Iris pigment epithelial cell (primary cell): ENCODE measurements around the gene HSPA6.
"Not testable (repeated sequence)": the region's sequence is repeated elsewhere in the genome, so short reads cannot be mapped to it uniquely, and the experiment has no call there.

Experiments
- DNase-seq: peaks from one replicate; pipeline ENCODE4 v3.0.0-alpha.2; 2011; ENCODE audit warnings: low read depth

Gene HSPA6

GRCh38 chr1:161503394-161503748 lies 21.0 kb upstream of the HSPA6 start:
- no peak for DNase-seq

DNA sequence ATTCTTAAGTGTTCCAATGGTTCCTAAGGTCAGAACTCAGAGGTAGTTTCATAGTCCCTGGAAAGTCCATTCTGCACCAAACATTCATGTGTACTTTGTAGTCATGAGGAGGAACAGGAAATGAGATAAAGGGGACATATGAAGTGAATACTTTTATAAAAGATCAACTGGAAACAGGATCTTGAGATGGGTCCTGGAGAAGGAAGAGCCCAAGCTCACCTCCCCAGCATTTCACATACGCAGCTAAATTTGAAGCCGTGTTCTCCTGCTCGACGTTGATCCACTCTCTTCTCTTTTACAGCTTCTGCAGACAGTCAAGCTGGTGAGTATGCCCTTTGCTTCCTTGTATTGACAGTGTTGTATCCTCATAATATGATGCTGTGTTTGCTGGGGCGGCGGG lies 18.7 kb upstream of the HSPA6 start:
- DNase-seq, result no peak

DNA sequence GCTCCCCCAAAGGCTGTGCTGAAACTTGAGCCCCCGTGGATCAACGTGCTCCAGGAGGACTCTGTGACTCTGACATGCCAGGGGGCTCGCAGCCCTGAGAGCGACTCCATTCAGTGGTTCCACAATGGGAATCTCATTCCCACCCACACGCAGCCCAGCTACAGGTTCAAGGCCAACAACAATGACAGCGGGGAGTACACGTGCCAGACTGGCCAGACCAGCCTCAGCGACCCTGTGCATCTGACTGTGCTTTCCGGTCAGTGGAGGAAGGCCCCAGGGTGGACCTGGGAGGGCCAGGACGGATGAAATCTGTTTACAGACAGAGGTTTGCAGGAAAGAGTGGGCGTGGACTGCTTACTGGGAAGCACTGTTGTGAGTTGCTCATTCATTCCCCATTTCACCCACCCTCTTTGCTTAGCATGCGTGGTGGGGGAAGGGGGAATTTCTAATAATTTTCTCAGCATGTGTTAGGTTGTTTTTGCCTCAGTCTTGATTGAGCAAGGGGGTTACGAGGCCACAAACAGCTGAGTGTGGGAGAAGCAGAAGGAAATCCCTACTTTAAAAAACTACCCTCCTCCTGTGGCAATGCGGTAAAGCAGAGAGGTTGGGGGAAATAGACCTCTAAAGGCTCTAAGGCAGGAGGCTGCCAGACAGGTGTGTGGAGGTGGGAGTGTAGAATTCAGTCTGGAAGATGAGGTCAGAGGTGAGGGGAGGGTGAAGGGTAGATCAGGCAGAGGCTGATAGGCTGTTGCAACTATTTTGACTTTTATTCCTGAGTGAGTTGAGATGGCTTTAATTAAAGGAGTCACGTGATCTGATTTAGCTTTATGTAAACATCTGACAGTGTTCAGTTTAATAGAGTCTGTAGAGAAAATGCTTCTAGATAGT lies 17.8 kb upstream of the HSPA6 start:
- peak; percentile 91 for DNase-seq

GRCh38 chr1:161510477-161510876 lies 13.9 kb upstream of the HSPA6 start:
- DNase-seq, result no peak

DNA sequence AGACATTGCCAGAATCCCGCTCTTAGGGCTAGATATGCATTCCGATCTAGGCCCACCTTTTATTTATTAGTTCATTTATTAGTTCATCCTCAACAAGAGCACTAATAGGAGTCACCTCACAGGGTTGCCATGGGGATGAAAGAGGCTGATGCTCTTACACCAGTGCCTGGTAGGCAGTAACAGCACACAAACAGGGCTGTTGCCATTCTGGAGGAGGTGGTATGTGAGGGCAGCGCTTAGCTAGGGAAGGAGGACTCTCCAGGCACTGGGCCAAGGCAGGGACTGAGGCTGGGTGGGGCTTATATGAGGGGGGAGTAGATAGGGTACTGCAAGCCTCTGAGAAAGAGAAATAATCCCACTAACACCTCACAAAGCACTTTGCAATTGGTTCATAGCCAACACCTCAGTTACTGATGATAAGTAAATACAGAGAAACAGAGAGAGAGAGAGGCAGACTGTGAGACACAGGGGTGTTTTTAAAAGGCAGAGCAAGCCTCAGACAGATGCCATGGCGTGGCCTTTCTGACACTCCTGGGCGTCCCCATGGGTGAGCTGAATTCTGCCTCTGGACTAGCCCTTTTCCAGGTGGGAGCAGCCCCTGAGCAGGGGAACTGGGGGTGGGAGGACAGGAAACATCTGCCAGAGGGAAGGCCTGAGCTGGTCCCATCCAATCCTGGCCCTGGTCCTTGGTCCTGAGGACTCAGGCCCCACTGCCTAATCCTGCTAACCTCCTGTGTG lies 13.2 kb upstream of the HSPA6 start:
- peak; percentile 26 for DNase-seq

DNA sequence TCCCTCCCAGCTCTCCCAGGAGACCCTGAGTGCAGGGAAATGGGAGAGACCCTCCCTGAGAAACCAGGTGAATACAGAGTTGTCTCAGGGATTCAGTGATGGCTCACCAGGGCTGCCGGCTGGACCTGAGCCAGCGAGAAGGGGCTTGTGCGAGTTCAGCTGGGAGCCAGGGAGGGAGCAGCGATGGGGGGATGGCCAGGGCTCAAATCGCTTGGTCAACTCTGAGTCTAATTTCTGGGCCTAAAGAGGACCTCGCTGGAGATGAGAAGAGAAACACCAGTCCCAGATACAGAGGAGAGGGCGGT lies 12.6 kb upstream of the HSPA6 start:
- DNase-seq, result no peak

- not testable (repeated sequence) for DNase-seq
Observed at GRCh38 chr1:161512636-161513447, 11.5 kb upstream of the HSPA6 start.

DNA sequence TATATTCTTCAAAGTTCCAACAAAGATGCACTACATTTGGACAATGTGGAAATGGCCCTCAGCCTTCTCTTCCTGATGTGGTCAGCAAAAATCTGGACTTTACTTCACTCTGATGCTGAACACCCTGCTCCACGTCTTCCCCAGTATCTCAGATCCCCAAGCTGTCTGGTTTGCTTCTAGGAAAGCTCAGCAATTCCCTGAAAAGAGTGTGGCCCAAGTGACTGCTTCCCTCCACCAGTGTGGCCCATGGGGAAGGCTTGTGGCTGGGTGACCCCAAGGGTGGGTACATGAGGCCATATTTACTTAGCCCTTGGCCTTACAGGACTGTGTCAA lies 10.9 kb upstream of the HSPA6 start:
- DNase-seq, result not testable (repeated sequence)

- peak; percentile 59 for DNase-seq
Observed at GRCh38 chr1:161513953-161514352, 10.4 kb upstream of the HSPA6 start.

GRCh38 chr1:161523041-161523816 lies 1.1 kb upstream of the HSPA6 start:
- DNase-seq, result not testable (repeated sequence)

DNA sequence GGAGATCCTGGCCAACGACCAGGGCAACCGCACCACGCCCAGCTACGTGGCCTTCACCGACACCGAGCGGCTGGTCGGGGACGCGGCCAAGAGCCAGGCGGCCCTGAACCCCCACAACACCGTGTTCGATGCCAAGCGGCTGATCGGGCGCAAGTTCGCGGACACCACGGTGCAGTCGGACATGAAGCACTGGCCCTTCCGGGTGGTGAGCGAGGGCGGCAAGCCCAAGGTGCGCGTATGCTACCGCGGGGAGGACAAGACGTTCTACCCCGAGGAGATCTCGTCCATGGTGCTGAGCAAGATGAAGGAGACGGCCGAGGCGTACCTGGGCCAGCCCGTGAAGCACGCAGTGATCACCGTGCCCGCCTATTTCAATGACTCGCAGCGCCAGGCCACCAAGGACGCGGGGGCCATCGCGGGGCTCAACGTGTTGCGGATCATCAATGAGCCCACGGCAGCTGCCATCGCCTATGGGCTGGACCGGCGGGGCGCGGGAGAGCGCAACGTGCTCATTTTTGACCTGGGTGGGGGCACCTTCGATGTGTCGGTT lies 477 bp downstream of the HSPA6 start:
- not testable (repeated sequence) for DNase-seq

DNA sequence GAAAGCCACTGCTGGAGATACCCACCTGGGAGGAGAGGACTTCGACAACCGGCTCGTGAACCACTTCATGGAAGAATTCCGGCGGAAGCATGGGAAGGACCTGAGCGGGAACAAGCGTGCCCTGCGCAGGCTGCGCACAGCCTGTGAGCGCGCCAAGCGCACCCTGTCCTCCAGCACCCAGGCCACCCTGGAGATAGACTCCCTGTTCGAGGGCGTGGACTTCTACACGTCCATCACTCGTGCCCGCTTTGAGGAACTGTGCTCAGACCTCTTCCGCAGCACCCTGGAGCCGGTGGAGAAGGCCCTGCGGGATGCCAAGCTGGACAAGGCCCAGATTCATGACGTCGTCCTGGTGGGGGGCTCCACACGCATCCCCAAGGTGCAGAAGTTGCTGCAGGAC lies 981 bp downstream of the HSPA6 start:
- DNase-seq, result not testable (repeated sequence)

GRCh38 chr1:161525918-161526317 lies 1.6 kb downstream of the HSPA6 start:
- not testable (repeated sequence) for DNase-seq

DNA sequence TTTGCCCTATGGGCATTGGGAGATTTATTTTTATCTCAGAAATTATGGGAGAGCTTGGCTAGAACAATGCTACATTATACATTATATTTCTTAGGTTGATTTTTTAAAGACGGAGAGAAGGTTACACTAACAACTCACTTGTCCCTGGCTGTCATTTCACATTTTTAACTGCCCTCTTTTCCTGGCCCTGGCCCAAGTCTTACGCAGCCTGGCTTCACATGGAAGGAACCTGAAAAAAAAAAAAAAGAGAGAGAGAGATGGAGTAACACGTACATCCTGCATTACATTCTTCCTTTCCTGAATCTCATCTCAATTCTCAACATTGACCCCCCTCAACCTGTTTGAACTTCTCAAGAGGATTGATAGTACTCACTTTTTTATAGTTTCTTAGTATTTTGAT lies 4.2 kb downstream of the HSPA6 start:
- not testable (repeated sequence) for DNase-seq

DNA sequence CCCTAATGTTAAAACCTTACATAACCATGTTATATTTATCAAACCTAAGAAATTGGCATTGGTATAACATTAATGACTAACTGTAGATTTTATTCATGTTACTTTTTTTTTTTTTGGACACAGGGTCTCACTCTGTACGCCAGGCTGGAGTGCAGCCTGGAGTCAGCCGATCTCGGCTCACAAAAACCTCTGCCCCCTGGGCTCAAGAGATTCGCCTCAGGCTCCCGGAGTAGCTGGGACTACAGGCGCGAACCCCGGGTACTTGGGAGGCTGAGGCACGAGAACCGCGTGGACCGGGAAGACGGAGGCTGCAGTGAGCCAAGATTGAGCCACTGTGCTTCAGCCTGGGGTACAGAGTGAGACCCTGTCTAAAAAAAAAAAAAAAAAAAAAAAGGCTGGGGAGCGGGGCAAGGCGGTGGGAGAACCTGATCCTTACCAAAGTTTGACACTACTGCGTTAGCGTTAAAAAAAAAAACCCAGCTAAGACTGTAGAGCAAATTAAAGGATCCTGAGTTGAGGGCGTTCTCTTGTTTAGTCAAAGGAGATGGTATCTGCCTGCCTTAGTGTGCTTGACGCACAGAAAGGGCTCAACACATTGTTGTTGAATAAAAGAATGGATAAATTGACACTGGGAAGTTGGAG lies 5.2 kb downstream of the HSPA6 start:
- DNase-seq, result not testable (repeated sequence)

- peak; percentile 60 for DNase-seq
Observed at GRCh38 chr1:161530158-161530557, 5.8 kb downstream of the HSPA6 start.

GRCh38 chr1:161530671-161531641 lies 6.6 kb downstream of the HSPA6 start:
- DNase-seq, result peak; percentile 93

DNA sequence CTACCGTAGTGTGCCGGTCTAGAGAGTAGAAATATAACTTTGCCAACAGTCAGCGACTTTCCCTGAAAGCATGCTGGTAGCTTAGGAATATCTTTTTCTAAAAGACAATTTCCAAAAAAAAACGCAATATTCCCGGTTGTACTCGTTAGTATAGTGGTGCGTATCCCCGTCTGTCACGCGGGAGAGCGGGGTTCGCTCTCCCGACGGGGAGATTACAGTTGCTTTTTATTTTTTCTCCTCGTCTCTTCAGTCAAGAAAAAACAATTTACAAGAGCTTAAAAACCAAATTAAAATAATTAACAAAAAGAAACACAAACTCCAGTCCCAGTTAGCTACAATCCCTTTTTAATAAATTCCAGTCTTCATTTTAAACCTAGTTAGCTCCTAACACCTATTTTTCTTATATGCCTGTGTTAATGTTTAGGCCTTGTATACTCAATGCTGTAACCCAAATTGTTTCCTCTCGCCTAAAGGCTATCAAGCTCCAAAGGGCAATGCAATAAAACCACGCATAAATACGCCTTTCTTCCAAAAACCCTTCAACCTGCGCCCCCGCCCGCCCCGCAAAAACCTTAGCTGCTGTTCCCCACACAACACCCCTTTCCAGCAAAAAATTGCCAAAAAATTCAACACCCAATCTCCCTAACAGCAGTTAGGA lies 7.8 kb downstream of the HSPA6 start:
- DNase-seq, result no peak
